WERI-Rb-1 (cell line): ENCODE data around the gene MSANTD7.

Experiments used
- DNase-seq: peaks from one replicate; pipeline ENCODE4 v3.0.0-alpha.2; 2020
- H3K27ac ChIP-seq: fragments of 250-450 bp; sonication (Bioruptor Pico); 2 replicates; pipeline ENCODE4 v1.5.1; 2020; ENCODE audit warnings: mild to moderate bottlenecking, moderate library complexity
- H3K27me3 ChIP-seq: fragments of 250-450 bp; sonication (Bioruptor Pico); 2 replicates; pipeline ENCODE4 v1.5.1; 2021; ENCODE audit warnings: mild to moderate bottlenecking, low read depth, moderate library complexity; ENCODE audit not compliant: insufficient read depth, severe bottlenecking
- H3K36me3 ChIP-seq: fragments of 250-450 bp; sonication (Bioruptor Pico); 2 replicates; pipeline ENCODE4 v1.5.1; 2020; ENCODE audit warnings: mild to moderate bottlenecking, moderate library complexity
- H3K4me3 ChIP-seq: 2 replicates; pipeline ENCODE4 v1.5.1; 2011; ENCODE audit warnings: low read depth, mild to moderate bottlenecking, control low read depth, low read length
- H3K9me3 ChIP-seq: fragments of 250-450 bp; sonication (Bioruptor Pico); 2 replicates; pipeline ENCODE4 v1.5.1; 2021; ENCODE audit warnings: mild to moderate bottlenecking, moderate library complexity; ENCODE audit not compliant: severe bottlenecking
- CTCF ChIP-seq: IDR thresholded peaks from 2 replicates; pipeline ENCODE4 v1.5.1; 2011; ENCODE audit warnings: low read depth, mild to moderate bottlenecking, control low read depth, inconsistent platforms, low read length

MSANTD7 gene

GRCh38 chr10:14833106-14833505, 5.0 kb upstream of the MSANTD7 start:
- Histone ChIP-seq H3K27me3 (no peaks in the 10 kb centered on the region), H3K4me3 (no peak overlapping the region), H3K9me3 (no peaks in the 10 kb centered on the region), H3K27ac (no peak overlapping the region), H3K36me3 (no peaks in the 10 kb centered on the region)
- no peak for DNase-seq
- no peak for TF ChIP-seq CTCF

GRCh38 chr10:14836208-14836607, 1.9 kb upstream of the MSANTD7 start:
- Histone ChIP-seq H3K27me3 (no peaks in the 10 kb centered on the region), H3K4me3 (no peak overlapping the region), H3K9me3 (no peaks in the 10 kb centered on the region), H3K27ac (no peak overlapping the region), H3K36me3 (peaks cover 11% of the 10 kb centered on the region)
- no peak for DNase-seq
- no peak for TF ChIP-seq CTCF

- Histone ChIP-seq H3K9me3 (no peaks in the 10 kb centered on the region), H3K4me3 (peak overlapping the region; percentile 96), H3K27me3 (no peaks in the 10 kb centered on the region), H3K36me3 (peaks cover 18% of the 10 kb centered on the region), H3K27ac (peak overlapping the region; percentile 94)
- TF ChIP-seq CTCF, result no peak
- DNase-seq, result no peak
Observed at GRCh38 chr10:14837003-14837756, 926 bp upstream of the MSANTD7 start.

GRCh38 chr10:14838582-14839304, 637 bp downstream of the MSANTD7 start:
- DNase-seq, result peak; percentile 20
- peaks cover 26% of the 10 kb centered on the region for H3K36me3 ChIP-seq
- H3K4me3 ChIP-seq, result peak overlapping the region; percentile 96
- TF ChIP-seq CTCF, result no peak
- H3K27me3 ChIP-seq, result no peaks in the 10 kb centered on the region
- no peaks in the 10 kb centered on the region for H3K9me3 ChIP-seq
- H3K27ac ChIP-seq, result peak overlapping the region; percentile 92

- Histone ChIP-seq H3K36me3 (peaks cover 26% of the 10 kb centered on the region), H3K27ac (peak overlapping the region; percentile 92), H3K4me3 (peak overlapping the region; percentile 96), H3K27me3 (no peaks in the 10 kb centered on the region), H3K9me3 (no peaks in the 10 kb centered on the region)
- no peak for TF ChIP-seq CTCF
- DNase-seq, result no peak
Observed at GRCh38 chr10:14839305-14839695, 1.2 kb downstream of the MSANTD7 start.
